GM23338 (cell line): ENCODE results near the gene CCDC24. TPM values are rescaled to one million over a fixed set of nuclear protein-coding genes. Genes with fewer than 3 reads are reported as not detected.

Experiments
- CREB1 ChIP-seq: fragments of 250-450 bp; sonication (Bioruptor Pico); IDR thresholded peaks from 2 replicates; pipeline ENCODE4 v1.5.0; 2020; ENCODE audit warnings: low read depth, mild to moderate bottlenecking, moderate library complexity
- CTCF ChIP-seq, 2 experiments: fragments of 200-600 bp in 1 of 2; sonication (generic) in 1 of 2; conservative IDR thresholded peaks; 2 replicates each; pipeline versions ENCODE4 v1.5.1 to v1.6.1; 2016 to 2017; ENCODE audit warnings: antibody characterized with exemption in 2 of 2, low read depth in 2 of 2, mild to moderate bottlenecking in 2 of 2, moderate library complexity in 1 of 2
- EZH2 ChIP-seq: fragments of 200-600 bp; sonication (generic); IDR thresholded peaks from one replicate; pipeline ENCODE4 v1.8.0; 2017; ENCODE audit warnings: antibody characterized with exemption, mild to moderate bottlenecking, low read depth; ENCODE audit not compliant: unreplicated experiment
- EZH2phosphoT487 ChIP-seq: fragments of 200-600 bp; sonication (generic); IDR thresholded peaks from one replicate; pipeline ENCODE4 v1.8.1; 2018; ENCODE audit warnings: antibody characterized with exemption; ENCODE audit not compliant: unreplicated experiment
- JUNB ChIP-seq: IDR thresholded peaks from one replicate; pipeline ENCODE4 v1.6.1; 2016; ENCODE audit warnings: antibody characterized with exemption; ENCODE audit not compliant: unreplicated experiment
- NANOG ChIP-seq: IDR thresholded peaks from 2 replicates; pipeline ENCODE4 v1.6.1; 2016; ENCODE audit warnings: antibody characterized with exemption, borderline replicate concordance
- POLR2AphosphoS5 ChIP-seq: IDR thresholded peaks from 2 replicates; pipeline ENCODE4 v1.6.1; 2016; ENCODE audit warnings: antibody characterized with exemption, low read depth
- REST ChIP-seq: IDR thresholded peaks from one replicate; pipeline ENCODE4 v1.6.1; 2018; ENCODE audit warnings: antibody characterized with exemption; ENCODE audit not compliant: unreplicated experiment
- STAT1 ChIP-seq: IDR thresholded peaks from one replicate; pipeline ENCODE4 v1.6.1; 2016; ENCODE audit warnings: antibody characterized with exemption; ENCODE audit not compliant: unreplicated experiment
- ZNF114 ChIP-seq: fragments of 250-450 bp; sonication (Bioruptor Pico); IDR thresholded peaks from 2 replicates; pipeline ENCODE4 v1.5.0; 2020; ENCODE audit warnings: mild to moderate bottlenecking, moderate library complexity
- ZNF331 ChIP-seq: fragments of 250-450 bp; sonication (Bioruptor Pico); IDR thresholded peaks from 2 replicates; pipeline ENCODE4 v1.5.0; 2020; ENCODE audit warnings: low read depth, mild to moderate bottlenecking, moderate library complexity
- ZNF462 ChIP-seq: fragments of 250-450 bp; sonication (Bioruptor Pico); IDR thresholded peaks from 2 replicates; pipeline ENCODE4 v1.5.0; 2020; ENCODE audit warnings: mild to moderate bottlenecking, moderate library complexity
- polyA plus RNA-seq: library from polyadenylated mRNA; unstranded; fragments of >200 nt; fragmentation: Nextera tagmentation; extraction: Ambion mirVana; gene quantifications from 2 replicates; pipeline ENCODE4 v1.2.1, GENCODE V29; 2016
- total RNA-seq: library from RNA; depleted of rRNA; stranded (reverse); fragments of >200 nt; shearing (Covaris generic); gene quantifications from 2 replicates; pipeline ENCODE4 v1.2.3, GENCODE V29; 2014

The CCDC24 gene
- total and polyA plus RNA-seq, 2 experiments from 2014 or later: 8.3 to 17.2 TPM

- TF ChIP-seq ZNF462 (CRISPR knock-in tag) (no peak), CREB1 (CRISPR knock-in tag) (no peak), EZH2phosphoT487 (no peak), ZNF331 (no peak), POLR2AphosphoS5 (no peak), NANOG (no peak), CTCF (conservative IDR thresholded peaks at IDR 0.05; ENCODE audit: low read depth in 2 of 2) (no peak), EZH2 (no peak), ZNF114 (no peak), REST (no peak), JUNB (no peak), STAT1 (no peak)
Observed at GRCh38 chr1:44027320-44027719, 35.9 kb downstream of the CCDC24 start (continued).
